Endothelial cell of umbilical vein (primary cell): ENCODE data around the gene CNST. TPM values are rescaled to one million over a fixed set of nuclear protein-coding genes. Genes with fewer than 3 reads are reported as not detected.

Source experiments
- BruUV-seq: library from RNA; stranded (reverse); fragments of 400-500 nt; replicated peaks from 2 replicates; lab custom pipeline; 2021; lab: Mats Ljungman, UMichigan
- CTCF ChIA-PET: fragments of 300-600, 350-600 bp; sonication (Branson Sonifier 250); formaldehyde crosslinking; loops from one replicate; lab custom pipeline; 2021; ENCODE audit warnings: antibody characterized with exemption, inconsistent platforms; lab: Charles Lee
- POLR2A ChIA-PET: fragments of 300-600, 350-600 bp; sonication (Branson Sonifier 250); formaldehyde crosslinking; loops from one replicate; lab custom pipeline; 2021; ENCODE audit warnings: antibody characterized with exemption, inconsistent platforms; lab: Charles Lee
- DNase-seq: peaks from one replicate; pipeline ENCODE4 v3.0.0-alpha.2; 2011; ENCODE audit warnings: low read depth, low spot score
- FAIRE-seq: peaks from 2 replicates; lab custom pipeline; 2011; peaks lifted over from hg19 to GRCh38; lab: Jason Lieb, UNC
- H2AFZ ChIP-seq: 2 replicates; pipeline ENCODE4 v1.6.0; 2012; ENCODE audit warnings: low read depth, low read length, control low read depth, inconsistent platforms
- H3K27ac ChIP-seq: 2 replicates; pipeline ENCODE4 v1.5.1; 2011; ENCODE audit warnings: low read depth, mild to moderate bottlenecking, control low read depth, low read length, moderate library complexity; ENCODE audit not compliant: insufficient read depth
- H3K27me3 ChIP-seq, 2 experiments: 2 replicates each; pipeline versions ENCODE4 v1.6.0 to v1.6.1; 2011; ENCODE audit warnings: low read length in 2 of 2, mixed read lengths in 1 of 2; ENCODE audit not compliant: control insufficient read depth in 2 of 2, insufficient read depth in 2 of 2
- H3K36me3 ChIP-seq, 2 experiments: 2 replicates in 1 of 2; 3 replicates in 1 of 2; pipeline ENCODE4 v1.5.1; 2011; ENCODE audit warnings: low read length in 2 of 2, mild to moderate bottlenecking in 1 of 2, moderate library complexity in 1 of 2; ENCODE audit not compliant: control insufficient read depth in 2 of 2, insufficient read depth in 2 of 2; ENCODE audit errors: extremely low read depth in 1 of 2
- H3K4me1 ChIP-seq: 3 replicates; pipeline ENCODE4 v1.5.1; 2011; ENCODE audit warnings: mild to moderate bottlenecking, low read length; ENCODE audit not compliant: control insufficient read depth, insufficient read depth; ENCODE audit errors: extremely low read depth
- H3K4me2 ChIP-seq: 2 replicates; pipeline ENCODE4 v1.6.1; 2011; ENCODE audit warnings: low read length, control low read depth, mixed read lengths; ENCODE audit not compliant: insufficient read depth
- H3K4me3 ChIP-seq, 3 experiments: fragments of 200-600 bp in 1 of 3; sonication (generic), shearing (Covaris generic) in 1 of 3; replicated peaks in 1 of 3; 2 replicates each; pipeline ENCODE4 v1.5.1; 2011 to 2016; ENCODE audit warnings: control low read depth in 3 of 3, low read length in 3 of 3, mild to moderate bottlenecking in 2 of 3, inconsistent platforms in 1 of 3, low read depth in 1 of 3, moderate library complexity in 1 of 3; ENCODE audit not compliant: insufficient read depth in 1 of 3
- H3K79me2 ChIP-seq: 2 replicates; pipeline ENCODE4 v1.6.0; 2012; ENCODE audit warnings: low read length, inconsistent platforms; ENCODE audit not compliant: control insufficient read depth, insufficient read depth
- H3K9ac ChIP-seq: replicated peaks from 2 replicates; pipeline ENCODE3; 2011; ENCODE audit warnings: low read length, control low read depth; ENCODE audit not compliant: insufficient read depth; ENCODE audit errors: extremely low read depth
- H3K9me1 ChIP-seq: replicated peaks from 3 replicates; pipeline ENCODE4 v1.6.0; 2011; ENCODE audit warnings: mild to moderate bottlenecking, low read length; ENCODE audit not compliant: control insufficient read depth, insufficient read depth; ENCODE audit errors: extremely low read depth
- H3K9me3 ChIP-seq: replicated peaks from 2 replicates; pipeline ENCODE4 v1.5.1; 2012; ENCODE audit warnings: low read length, inconsistent platforms; ENCODE audit not compliant: control insufficient read depth, insufficient read depth
- H4K20me1 ChIP-seq: replicated peaks from 2 replicates; pipeline ENCODE3; 2011; ENCODE audit warnings: mild to moderate bottlenecking, low read length; ENCODE audit not compliant: control insufficient read depth, insufficient read depth; ENCODE audit errors: extremely low read depth
- EZH2 ChIP-seq: IDR thresholded peaks from 2 replicates; pipeline ENCODE4 v1.6.1; 2012; ENCODE audit warnings: borderline replicate concordance, low read depth, mild to moderate bottlenecking, moderate library complexity, low read length, inconsistent platforms; ENCODE audit not compliant: severe bottlenecking
- FOS ChIP-seq: IDR thresholded peaks from 2 replicates; pipeline ENCODE4 v1.6.1; 2011; ENCODE audit warnings: mild to moderate bottlenecking, low read length, moderate library complexity, borderline replicate concordance; ENCODE audit not compliant: insufficient read depth
- GATA2 ChIP-seq: IDR thresholded peaks from 2 replicates; pipeline ENCODE4 v1.7.0; 2011; ENCODE audit warnings: low read depth, mild to moderate bottlenecking, moderate library complexity, mixed read lengths, low read length; ENCODE audit not compliant: insufficient read length, insufficient read depth
- JUN ChIP-seq: IDR thresholded peaks from 2 replicates; pipeline ENCODE4 v1.6.1; 2011; ENCODE audit warnings: borderline replicate concordance, low read depth; ENCODE audit not compliant: insufficient read length, insufficient read depth
- MYC ChIP-seq: IDR thresholded peaks from one replicate; pipeline ENCODE4 v1.6.1; 2011; ENCODE audit warnings: mild to moderate bottlenecking, low read depth, low read length
- POLR2A ChIP-seq: IDR thresholded peaks from 2 replicates; pipeline ENCODE4 v1.6.1; 2012; ENCODE audit warnings: low read depth, mild to moderate bottlenecking, control low read depth, low read length
- POLR2AphosphoS5 ChIP-seq: IDR thresholded peaks from 2 replicates; pipeline ENCODE4 v1.6.1; 2012; ENCODE audit warnings: low read depth, mild to moderate bottlenecking, control low read depth, low read length, moderate library complexity; ENCODE audit not compliant: insufficient read depth
- dilution Hi-C: fragments of 300-500 bp; cut with MboI; formaldehyde crosslinking; loops from one replicate; pipeline ENCODE4 v1.15.0; 2019; ENCODE audit warnings: low sequenced_read_pairs; ENCODE audit not compliant: extremely low pct_ligation_motif_present
- intact Hi-C: fragments of 100-400 bp; cut with micrococcal nuclease; formaldehyde crosslinking; loops from one replicate; pipeline ENCODE4 v1.10.0; 2022
- polyA plus RNA-seq, 4 experiments: library from polyadenylated mRNA; depleted of rRNA in 3 of 4; stranded (reverse) in 3 of 4; unstranded in 1 of 4; fragments of >200 nt; gene quantifications; 2 replicates each; pipeline versions ENCODE4 v1.2.1 to v1.2.3, GENCODE V29; 2011 to 2012; ENCODE audit warnings: missing spikeins in 1 of 4
- total RNA-seq: library from RNA; stranded (reverse); gene quantifications from 2 replicates; pipeline ENCODE4 v1.2.3, GENCODE V29; 2021
- TF ChIP-seq, protein P1 (sequence below): IDR thresholded peaks from 2 replicates; pipeline ENCODE4 v1.6.1; 2011; ENCODE audit not compliant: insufficient read depth, insufficient read length
- TF ChIP-seq, protein P2 (sequence below), 2 donors: IDR thresholded peaks; 1 replicate in 1 of 2; 2 replicates in 1 of 2; pipeline ENCODE4 v1.5.1; 2011; ENCODE audit warnings: low read length in 2 of 2, mild to moderate bottlenecking in 2 of 2, moderate library complexity in 2 of 2, control low read depth in 1 of 2, inconsistent platforms in 1 of 2, low read depth in 1 of 2; ENCODE audit not compliant: insufficient read depth in 1 of 2; ENCODE audit errors: extremely low read depth in 1 of 2

Gene CNST
- total and polyA plus RNA-seq, 2 donors (not counting 3 experiments of a cell fraction or from before 2014, with no cell fraction given): 6.3 to 18.1 TPM

DNA sequence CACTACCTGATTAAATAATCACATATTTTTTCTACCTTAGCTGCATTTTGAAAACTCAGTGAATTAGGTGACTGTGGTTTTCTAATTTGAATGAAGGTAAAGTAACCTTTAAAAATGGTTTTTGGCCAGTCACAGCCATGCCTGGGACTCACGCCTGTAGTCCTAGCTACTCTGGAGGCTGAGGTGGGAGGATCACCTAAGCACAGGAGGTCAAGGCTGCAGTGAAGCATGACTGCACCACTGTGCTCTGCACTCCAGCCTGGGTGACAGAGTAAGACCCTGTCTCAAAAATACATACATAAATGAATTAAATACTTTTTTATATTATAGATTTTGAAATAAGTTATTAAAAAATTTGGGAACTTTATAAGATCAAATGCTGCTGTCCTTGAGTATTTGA lies 5.7 kb downstream of the CNST start:
- no peak for TF ChIP-seq JUN
- TF ChIP-seq, protein P1, sequence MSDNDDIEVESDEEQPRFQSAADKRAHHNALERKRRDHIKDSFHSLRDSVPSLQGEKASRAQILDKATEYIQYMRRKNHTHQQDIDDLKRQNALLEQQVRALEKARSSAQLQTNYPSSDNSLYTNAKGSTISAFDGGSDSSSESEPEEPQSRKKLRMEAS: no peak
- no peak for TF ChIP-seq EZH2
- no peak for TF ChIP-seq GATA2
- TF ChIP-seq FOS: no peak
- no peak for TF ChIP-seq MYC
- no peak for TF ChIP-seq POLR2AphosphoS5
- TF ChIP-seq, protein P2, sequence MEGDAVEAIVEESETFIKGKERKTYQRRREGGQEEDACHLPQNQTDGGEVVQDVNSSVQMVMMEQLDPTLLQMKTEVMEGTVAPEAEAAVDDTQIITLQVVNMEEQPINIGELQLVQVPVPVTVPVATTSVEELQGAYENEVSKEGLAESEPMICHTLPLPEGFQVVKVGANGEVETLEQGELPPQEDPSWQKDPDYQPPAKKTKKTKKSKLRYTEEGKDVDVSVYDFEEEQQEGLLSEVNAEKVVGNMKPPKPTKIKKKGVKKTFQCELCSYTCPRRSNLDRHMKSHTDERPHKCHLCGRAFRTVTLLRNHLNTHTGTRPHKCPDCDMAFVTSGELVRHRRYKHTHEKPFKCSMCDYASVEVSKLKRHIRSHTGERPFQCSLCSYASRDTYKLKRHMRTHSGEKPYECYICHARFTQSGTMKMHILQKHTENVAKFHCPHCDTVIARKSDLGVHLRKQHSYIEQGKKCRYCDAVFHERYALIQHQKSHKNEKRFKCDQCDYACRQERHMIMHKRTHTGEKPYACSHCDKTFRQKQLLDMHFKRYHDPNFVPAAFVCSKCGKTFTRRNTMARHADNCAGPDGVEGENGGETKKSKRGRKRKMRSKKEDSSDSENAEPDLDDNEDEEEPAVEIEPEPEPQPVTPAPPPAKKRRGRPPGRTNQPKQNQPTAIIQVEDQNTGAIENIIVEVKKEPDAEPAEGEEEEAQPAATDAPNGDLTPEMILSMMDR (IDR thresholded peaks at IDR 0.05; ENCODE audit: extremely low read depth in 1 of 2, insufficient read depth in 1 of 2, low read depth in 1 of 2, low read length in 2 of 2): no peak
- TF ChIP-seq POLR2A: no peak
- no peaks in the 10 kb centered on the region for H3K9me1 ChIP-seq
- CTCF ChIA-PET: no interaction called here
- intact Hi-C loops (no loop called here), dilution Hi-C loops (no loop called here)
- no TSS peak for BruUV-seq
- no peak overlapping the region for H3K9ac ChIP-seq
- no peak overlapping the region for H3K4me3 ChIP-seq
- no peak overlapping the region for H2AFZ ChIP-seq
- FAIRE-seq (no peak), DNase-seq (no peak)
- no peak overlapping the region for H3K27ac ChIP-seq
- H3K4me1 ChIP-seq: peaks cover 38% of the 10 kb centered on the region
- H4K20me1 ChIP-seq: no peaks in the 10 kb centered on the region
- H3K36me3 ChIP-seq: no peaks in the 10 kb centered on the region
- no peaks in the 10 kb centered on the region for H3K9me3 ChIP-seq
- peaks cover 63% of the 10 kb centered on the region for H3K79me2 ChIP-seq
- POLR2A ChIA-PET: no interaction called here
- no peak overlapping the region for H3K4me2 ChIP-seq
- H3K27me3 ChIP-seq: no peaks in the 10 kb centered on the region
